TTC549 (cell line): ENCODE measurements around the gene PLAAT4.

ENCODE experiments used
- FAIRE-seq: peaks from 2 replicates; lab custom pipeline; 2012; peaks lifted over from hg19 to GRCh38; lab: Jason Lieb, UNC

Gene PLAAT4

GRCh38 chr11:63536669-63537292 is at the start of gene PLAAT4:
Gene PLAAT4, plus strand, starts transcription at chr11:63536808. Its CDS starts 61 bp downstream, at chr11:63536869.
- FAIRE-seq = no peak

- FAIRE-seq = no peak
Measured at GRCh38 chr11:63488789-63489188, 47.8 kb upstream of the PLAAT4 start.

- FAIRE-seq = no peak
Measured at GRCh38 chr11:63489879-63490278, 46.7 kb upstream of the PLAAT4 start.

- no peak for FAIRE-seq
Measured at GRCh38 chr11:63490551-63491239, 45.9 kb upstream of the PLAAT4 start, which contains the start of gene PLAAT5. Gene PLAAT5, minus strand, starts transcription at chr11:63491167. Its CDS starts 133 bp downstream, at chr11:63491034.

- FAIRE-seq = no peak
Measured at GRCh38 chr11:63491240-63491587, 45.4 kb upstream of the PLAAT4 start.

- no peak for FAIRE-seq
Measured at GRCh38 chr11:63491636-63492372, 44.8 kb upstream of the PLAAT4 start.

- FAIRE-seq = no peak
Measured at GRCh38 chr11:63492441-63492840, 44.2 kb upstream of the PLAAT4 start.

GRCh38 chr11:63493127-63493526 is 43.5 kb upstream of the PLAAT4 start:
- FAIRE-seq = no peak

GRCh38 chr11:63494975-63495374 is 41.6 kb upstream of the PLAAT4 start:
- FAIRE-seq = no peak

- no peak for FAIRE-seq
Measured at GRCh38 chr11:63499874-63500273, 36.7 kb upstream of the PLAAT4 start.

GRCh38 chr11:63501236-63501635 is 35.4 kb upstream of the PLAAT4 start:
- FAIRE-seq = no peak

GRCh38 chr11:63502252-63502820 is 34.3 kb upstream of the PLAAT4 start:
- no peak for FAIRE-seq

GRCh38 chr11:63503492-63503891 is 33.1 kb upstream of the PLAAT4 start:
- FAIRE-seq = no peak

GRCh38 chr11:63504054-63504453 is 32.6 kb upstream of the PLAAT4 start:
- FAIRE-seq = no peak

- FAIRE-seq = no peak
Measured at GRCh38 chr11:63504933-63505586, 31.5 kb upstream of the PLAAT4 start.

- FAIRE-seq = no peak
Measured at GRCh38 chr11:63505857-63506528, 30.6 kb upstream of the PLAAT4 start, which contains the start of gene LGALS12. Gene LGALS12, plus strand, starts transcription at chr11:63506084. Its CDS starts 375 bp downstream, at chr11:63506459.

GRCh38 chr11:63506876-63507275 is 29.7 kb upstream of the PLAAT4 start:
- FAIRE-seq = no peak

- FAIRE-seq = no peak
Measured at GRCh38 chr11:63507511-63507910, 29.1 kb upstream of the PLAAT4 start.

- FAIRE-seq = no peak
Measured at GRCh38 chr11:63508009-63508408, 28.6 kb upstream of the PLAAT4 start.

- no peak for FAIRE-seq
Measured at GRCh38 chr11:63508745-63509144, 27.9 kb upstream of the PLAAT4 start.

- no peak for FAIRE-seq
Measured at GRCh38 chr11:63510360-63511047, 26.1 kb upstream of the PLAAT4 start.
